ENCODE results near the gene RNF111. TPM values are rescaled to one million over a fixed set of nuclear protein-coding genes. Genes with fewer than 3 reads are reported as not detected.

Gene RNF111
- total and polyA plus RNA-seq, 2 donors from 2014 or later, result 8.7 to 33.0 TPM

DNA sequence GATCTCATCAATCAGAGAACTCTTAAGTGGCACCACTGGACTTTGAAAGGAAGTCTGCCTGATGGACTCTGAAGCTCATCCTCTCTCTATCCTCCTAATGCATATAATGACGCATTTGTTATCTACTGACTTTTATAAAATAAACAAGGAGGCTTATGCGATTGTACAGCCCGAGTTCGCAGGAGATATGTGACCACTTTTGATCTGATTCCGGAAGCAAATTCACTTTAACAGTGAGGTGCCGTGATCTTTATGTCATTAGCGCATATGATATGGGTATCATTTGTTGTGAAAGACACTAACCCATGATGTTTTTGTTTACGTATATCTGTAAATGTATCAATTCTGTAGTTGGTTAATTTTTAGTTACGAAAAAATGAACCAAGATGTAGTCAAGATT is 427 bp upstream of the RNF111 start:
- Histone ChIP-seq H3K4me3 (ENCODE audit: low read length in 3 of 3) (peak overlapping the region; percentile 72 to 96 (median 93)), H3K9ac (ENCODE audit: low read length in 3 of 3) (peak overlapping the region; percentile 20 to 95 (median 82)), H3K27me3 (ENCODE audit: control insufficient read depth, insufficient read depth, low read length) (no peaks in the 10 kb centered on the region), H3K4me1 (ENCODE audit: control insufficient read depth in 2 of 3, insufficient read depth in 2 of 3, low read depth in 1 of 3, low read length in 3 of 3) (peaks cover 0 to 9% (median 5%) of the 10 kb centered on the region in 3 donors), H3K9me3 (ENCODE audit: control insufficient read depth in 2 of 3, insufficient read depth in 1 of 3, low read length in 3 of 3) (no peaks in the 10 kb centered on the region), H3K27ac (ENCODE audit: low read depth in 2 of 2, low read length in 2 of 2) (peak overlapping the region; percentile 11 to 97), H3K36me3 (ENCODE audit: control insufficient read depth in 2 of 3, insufficient read depth in 3 of 3, low read length in 3 of 3) (peaks cover 0 to 3% (median 0%) of the 10 kb centered on the region in 3 donors)
- TF ChIP-seq, protein P1, sequence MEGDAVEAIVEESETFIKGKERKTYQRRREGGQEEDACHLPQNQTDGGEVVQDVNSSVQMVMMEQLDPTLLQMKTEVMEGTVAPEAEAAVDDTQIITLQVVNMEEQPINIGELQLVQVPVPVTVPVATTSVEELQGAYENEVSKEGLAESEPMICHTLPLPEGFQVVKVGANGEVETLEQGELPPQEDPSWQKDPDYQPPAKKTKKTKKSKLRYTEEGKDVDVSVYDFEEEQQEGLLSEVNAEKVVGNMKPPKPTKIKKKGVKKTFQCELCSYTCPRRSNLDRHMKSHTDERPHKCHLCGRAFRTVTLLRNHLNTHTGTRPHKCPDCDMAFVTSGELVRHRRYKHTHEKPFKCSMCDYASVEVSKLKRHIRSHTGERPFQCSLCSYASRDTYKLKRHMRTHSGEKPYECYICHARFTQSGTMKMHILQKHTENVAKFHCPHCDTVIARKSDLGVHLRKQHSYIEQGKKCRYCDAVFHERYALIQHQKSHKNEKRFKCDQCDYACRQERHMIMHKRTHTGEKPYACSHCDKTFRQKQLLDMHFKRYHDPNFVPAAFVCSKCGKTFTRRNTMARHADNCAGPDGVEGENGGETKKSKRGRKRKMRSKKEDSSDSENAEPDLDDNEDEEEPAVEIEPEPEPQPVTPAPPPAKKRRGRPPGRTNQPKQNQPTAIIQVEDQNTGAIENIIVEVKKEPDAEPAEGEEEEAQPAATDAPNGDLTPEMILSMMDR (IDR thresholded peaks at IDR 0.05; ENCODE audit: borderline replicate concordance, extremely low read depth, insufficient read depth), result no peak
- FAIRE-seq (no peak), DNase-seq (peak in 1 of 5 donors; percentile 20)
- intact Hi-C loops (cut with DNase I), result no loop called here

DNA sequence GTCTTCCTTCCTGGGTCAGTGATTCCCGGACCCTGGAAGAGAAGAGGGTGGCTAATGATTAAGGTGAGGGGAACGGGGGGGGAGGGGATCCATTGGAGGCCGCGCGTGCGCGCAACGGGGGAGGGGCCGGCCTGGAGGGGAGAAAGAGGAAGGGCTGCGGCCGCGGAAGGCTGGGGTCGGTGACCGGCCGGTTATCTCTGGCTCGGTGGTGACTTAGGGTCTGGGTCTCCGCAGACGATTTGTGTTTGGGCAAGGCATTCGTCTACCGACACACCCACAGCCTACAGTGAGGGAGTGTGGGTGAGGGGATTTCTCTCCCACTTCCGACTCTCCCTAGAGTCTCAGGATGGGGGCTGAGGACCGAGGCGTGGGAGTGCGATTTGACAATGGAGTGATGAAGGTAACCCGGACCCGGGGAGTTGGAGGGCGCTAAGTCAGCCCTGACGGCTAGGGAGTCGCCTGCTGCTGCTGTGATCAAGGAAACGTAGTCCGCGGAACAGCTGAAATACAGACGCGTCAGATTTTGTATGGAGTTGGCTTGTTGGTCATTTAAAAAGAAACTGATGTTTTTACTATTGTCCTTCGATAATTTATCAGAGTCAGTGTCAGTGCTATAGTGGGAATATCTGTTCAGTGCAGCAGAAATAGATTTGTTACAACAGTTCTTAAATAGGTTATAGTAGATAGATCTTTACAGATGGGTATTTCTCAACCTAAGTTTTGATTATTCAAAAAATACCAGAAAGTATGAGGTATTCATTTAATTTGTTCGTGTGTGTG is 733 bp downstream of the RNF111 start:
- DNase-seq (peak; percentile 89 to 94 (median 91)), FAIRE-seq (no peak)
- Histone ChIP-seq H3K4me3 (ENCODE audit: low read length in 3 of 3) (peak overlapping the region; percentile 72 to 96 (median 93)), H3K27ac (ENCODE audit: low read depth in 2 of 2, low read length in 2 of 2) (peak overlapping the region; percentile 94 to 97), H3K9ac (ENCODE audit: low read length in 3 of 3) (peak overlapping the region; percentile 82 to 95 (median 84)), H3K4me1 (ENCODE audit: control insufficient read depth in 2 of 3, insufficient read depth in 2 of 3, low read depth in 1 of 3, low read length in 3 of 3) (peaks cover 0 to 9% (median 5%) of the 10 kb centered on the region in 3 donors), H3K9me3 (ENCODE audit: control insufficient read depth in 2 of 3, insufficient read depth in 1 of 3, low read length in 3 of 3) (no peaks in the 10 kb centered on the region), H3K27me3 (ENCODE audit: control insufficient read depth, insufficient read depth, low read length) (no peaks in the 10 kb centered on the region), H3K36me3 (ENCODE audit: control insufficient read depth in 2 of 3, insufficient read depth in 3 of 3, low read length in 3 of 3) (peaks cover 0 to 3% (median 0%) of the 10 kb centered on the region in 3 donors)
- intact Hi-C loops (cut with DNase I), result no loop called here
- TF ChIP-seq, protein P1 (IDR thresholded peaks at IDR 0.05; ENCODE audit: borderline replicate concordance, extremely low read depth, insufficient read depth), result no peak

DNA sequence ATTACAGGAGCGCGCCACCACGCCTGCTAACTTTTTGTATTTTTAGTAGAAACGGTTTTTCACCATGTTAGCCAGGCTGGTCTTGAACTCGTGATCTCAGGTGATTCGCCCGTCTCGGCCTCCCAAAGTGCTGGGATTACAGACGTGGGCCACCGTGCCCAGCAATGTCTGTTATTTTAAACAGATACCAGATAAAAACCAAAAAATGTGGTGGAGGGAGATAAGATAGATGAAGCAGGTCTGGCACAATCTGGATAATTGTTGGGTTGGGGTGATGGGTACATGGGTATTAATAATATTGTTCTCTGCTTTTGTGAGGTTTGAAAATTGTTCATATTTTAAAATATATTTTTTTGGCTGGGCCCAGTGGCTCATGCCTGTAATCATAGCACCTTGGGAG is 4.7 kb downstream of the RNF111 start:
- Histone ChIP-seq H3K9me3 (ENCODE audit: control insufficient read depth in 2 of 3, insufficient read depth in 1 of 3, low read length in 3 of 3) (no peaks in the 10 kb centered on the region), H3K36me3 (ENCODE audit: control insufficient read depth in 2 of 3, insufficient read depth in 3 of 3, low read length in 3 of 3) (peaks cover 0 to 3% (median 0%) of the 10 kb centered on the region in 3 donors), H3K27ac (ENCODE audit: low read depth in 2 of 2, low read length in 2 of 2) (no peak overlapping the region), H3K4me3 (ENCODE audit: low read length in 3 of 3) (no peak overlapping the region), H3K4me1 (ENCODE audit: control insufficient read depth in 2 of 3, insufficient read depth in 2 of 3, low read depth in 1 of 3, low read length in 3 of 3) (peaks cover 0 to 9% (median 5%) of the 10 kb centered on the region in 3 donors), H3K27me3 (ENCODE audit: control insufficient read depth, insufficient read depth, low read length) (no peaks in the 10 kb centered on the region), H3K9ac (ENCODE audit: low read length in 3 of 3) (no peak overlapping the region)
- TF ChIP-seq, protein P1 (IDR thresholded peaks at IDR 0.05; ENCODE audit: borderline replicate concordance, extremely low read depth, insufficient read depth), result no peak
- DNase-seq (no peak), FAIRE-seq (no peak)
- intact Hi-C loops (cut with DNase I), result no loop called here
